GM23338 (cell line): Measurements from ENCODE around the gene ZNF783. TPM values are rescaled to one million over a fixed set of nuclear protein-coding genes. Genes with fewer than 3 reads are reported as not detected.

Source experiments
- ATAC-seq: fragments of 200-7000 bp; cut with Tn5 transposase; 3 replicates; pipeline ENCODE4 v1.9.1; 2020
- DNase-seq: peaks from one replicate; pipeline ENCODE4 v3.0.0-alpha.2; 2015; ENCODE audit warnings: low spot score
- H2AFZ ChIP-seq: fragments of 200-600 bp; sonication (generic); 2 replicates; pipeline ENCODE4 v1.8.0; 2016; ENCODE audit warnings: antibody characterized with exemption, mild to moderate bottlenecking, moderate library complexity
- H3F3A ChIP-seq: fragments of 200-600 bp; sonication (generic); replicated peaks from 2 replicates; pipeline ENCODE4 v1.8.0; 2017; ENCODE audit warnings: antibody characterized with exemption, mixed run types, low read depth
- H3K27ac ChIP-seq: fragments of 200-600 bp; sonication (generic); 2 replicates; pipeline ENCODE4 v1.6.1; 2016; ENCODE audit warnings: low read depth
- H3K27me3 ChIP-seq: fragments of 200-600 bp; sonication (generic); 2 replicates; pipeline ENCODE4 v1.8.0; 2016; ENCODE audit warnings: mild to moderate bottlenecking, mixed run types, moderate library complexity; ENCODE audit not compliant: insufficient read depth
- H3K36me3 ChIP-seq: fragments of 200-600 bp; sonication (generic); 2 replicates; pipeline ENCODE4 v1.8.0; 2016; ENCODE audit warnings: mild to moderate bottlenecking; ENCODE audit not compliant: insufficient read depth
- H3K4me1 ChIP-seq: fragments of 200-600 bp; sonication (generic); 2 replicates; pipeline ENCODE4 v1.8.0; 2016; ENCODE audit warnings: mild to moderate bottlenecking, moderate library complexity; ENCODE audit not compliant: insufficient read depth
- H3K4me2 ChIP-seq: fragments of 200-600 bp; sonication (generic); 2 replicates; pipeline ENCODE4 v1.7.1; 2017; ENCODE audit warnings: mixed run types
- H3K4me3 ChIP-seq: fragments of 200-600 bp; sonication (generic); 2 replicates; pipeline ENCODE4 v1.6.1; 2016; ENCODE audit warnings: mixed run types
- H3K79me2 ChIP-seq: fragments of 200-600 bp; sonication (generic); replicated peaks from 2 replicates; pipeline ENCODE4 v1.8.0; 2017; ENCODE audit warnings: mild to moderate bottlenecking; ENCODE audit not compliant: insufficient read depth
- H3K9me2 ChIP-seq: fragments of 200-600 bp; sonication (generic); 2 replicates; pipeline ENCODE4 v1.8.0; 2017; ENCODE audit not compliant: insufficient read depth
- H4K20me1 ChIP-seq: fragments of 200-600 bp; sonication (generic); replicated peaks from 2 replicates; pipeline ENCODE4 v1.8.0; 2017; ENCODE audit warnings: mild to moderate bottlenecking; ENCODE audit not compliant: insufficient read depth
- H3K27ac Mint-ChIP-seq: 2 replicates; pipeline ENCODE4 v1.8.0; 2020; ENCODE audit warnings: inconsistent platforms, mild to moderate bottlenecking, moderate library complexity, mixed read lengths
- H3K27me3 Mint-ChIP-seq: 3 replicates; pipeline ENCODE4 v1.8.0; 2022; ENCODE audit warnings: low read depth, mild to moderate bottlenecking, moderate library complexity, mixed read lengths, inconsistent platforms; ENCODE audit not compliant: insufficient read depth, poor library complexity
- H3K36me3 Mint-ChIP-seq: 3 replicates; pipeline ENCODE4 v1.8.0; 2021; ENCODE audit warnings: low read depth, mild to moderate bottlenecking, inconsistent platforms, moderate library complexity, mixed read lengths
- H3K4me1 Mint-ChIP-seq: 3 replicates; pipeline ENCODE4 v1.8.0; 2020; ENCODE audit warnings: mild to moderate bottlenecking, inconsistent platforms, mixed read lengths
- H3K4me3 Mint-ChIP-seq: 3 replicates; pipeline ENCODE4 v1.8.0; 2021; ENCODE audit warnings: moderate library complexity, mild to moderate bottlenecking, inconsistent platforms, mixed read lengths
- H3K9me3 Mint-ChIP-seq: 3 replicates; pipeline ENCODE4 v1.8.0; 2020; ENCODE audit warnings: moderate library complexity, mild to moderate bottlenecking, inconsistent platforms, mixed read lengths
- CREB1 ChIP-seq: fragments of 250-450 bp; sonication (Bioruptor Pico); IDR thresholded peaks from 2 replicates; pipeline ENCODE4 v1.5.0; 2020; ENCODE audit warnings: low read depth, mild to moderate bottlenecking, moderate library complexity
- ETS1 ChIP-seq: IDR thresholded peaks from 2 replicates; pipeline ENCODE4 v1.6.1; 2016; ENCODE audit warnings: antibody characterized with exemption
- EZH2 ChIP-seq: fragments of 200-600 bp; sonication (generic); IDR thresholded peaks from one replicate; pipeline ENCODE4 v1.8.0; 2017; ENCODE audit warnings: antibody characterized with exemption, mild to moderate bottlenecking, low read depth; ENCODE audit not compliant: unreplicated experiment
- EZH2phosphoT487 ChIP-seq: fragments of 200-600 bp; sonication (generic); IDR thresholded peaks from one replicate; pipeline ENCODE4 v1.8.1; 2018; ENCODE audit warnings: antibody characterized with exemption; ENCODE audit not compliant: unreplicated experiment
- JUNB ChIP-seq: IDR thresholded peaks from one replicate; pipeline ENCODE4 v1.6.1; 2016; ENCODE audit warnings: antibody characterized with exemption; ENCODE audit not compliant: unreplicated experiment
- NANOG ChIP-seq: IDR thresholded peaks from 2 replicates; pipeline ENCODE4 v1.6.1; 2016; ENCODE audit warnings: antibody characterized with exemption, borderline replicate concordance
- POLR2AphosphoS5 ChIP-seq: IDR thresholded peaks from 2 replicates; pipeline ENCODE4 v1.6.1; 2016; ENCODE audit warnings: antibody characterized with exemption, low read depth
- STAT1 ChIP-seq: IDR thresholded peaks from one replicate; pipeline ENCODE4 v1.6.1; 2016; ENCODE audit warnings: antibody characterized with exemption; ENCODE audit not compliant: unreplicated experiment
- ZNF114 ChIP-seq: fragments of 250-450 bp; sonication (Bioruptor Pico); IDR thresholded peaks from 2 replicates; pipeline ENCODE4 v1.5.0; 2020; ENCODE audit warnings: mild to moderate bottlenecking, moderate library complexity
- ZNF331 ChIP-seq: fragments of 250-450 bp; sonication (Bioruptor Pico); IDR thresholded peaks from 2 replicates; pipeline ENCODE4 v1.5.0; 2020; ENCODE audit warnings: low read depth, mild to moderate bottlenecking, moderate library complexity
- ZNF462 ChIP-seq: fragments of 250-450 bp; sonication (Bioruptor Pico); IDR thresholded peaks from 2 replicates; pipeline ENCODE4 v1.5.0; 2020; ENCODE audit warnings: mild to moderate bottlenecking, moderate library complexity
- polyA plus RNA-seq: library from polyadenylated mRNA; unstranded; fragments of >200 nt; fragmentation: Nextera tagmentation; extraction: Ambion mirVana; gene quantifications from 2 replicates; pipeline ENCODE4 v1.2.1, GENCODE V29; 2016
- total RNA-seq: library from RNA; depleted of rRNA; stranded (reverse); fragments of >200 nt; shearing (Covaris generic); gene quantifications from 2 replicates; pipeline ENCODE4 v1.2.3, GENCODE V29; 2014

The ZNF783 gene
- total and polyA plus RNA-seq, 2 experiments from 2014 or later = 2.1 to 9.0 TPM

GRCh38 chr7:149225106-149225505 is 36.9 kb upstream of the ZNF783 start:
- H3K4me2 ChIP-seq = no peak overlapping the region
- no peaks in the 10 kb centered on the region for H3K36me3 ChIP-seq
- no peak overlapping the region for H3K27ac Mint-ChIP-seq

DNA sequence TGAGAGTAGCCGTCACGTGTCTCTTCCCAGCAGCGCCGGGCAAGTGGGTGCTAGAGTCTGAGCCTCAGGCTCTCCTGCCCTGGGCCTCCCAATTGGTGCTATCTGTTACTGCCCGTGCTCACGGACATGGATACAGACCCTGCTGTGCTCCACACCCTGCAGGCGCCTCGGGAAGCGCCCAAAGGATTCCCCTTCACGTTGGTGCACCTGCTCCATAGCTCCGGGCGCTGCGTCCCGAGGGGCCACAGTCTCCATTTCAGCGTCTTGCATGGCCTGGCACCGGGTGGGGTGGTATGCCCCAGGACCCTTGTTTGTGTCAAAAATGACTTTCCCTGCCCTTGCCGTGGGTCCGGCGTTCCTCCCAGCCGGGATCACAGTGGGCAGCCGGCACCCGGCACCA is 36.3 kb upstream of the ZNF783 start:
- H4K20me1 ChIP-seq = no peaks in the 10 kb centered on the region; the same call in 1 of the 2 replicates
- no peak overlapping the region for H3K4me3 Mint-ChIP-seq
- no peaks in the 10 kb centered on the region for H3K9me3 Mint-ChIP-seq
- no peaks in the 10 kb centered on the region for H3K36me3 ChIP-seq
- no peaks in the 10 kb centered on the region for H3K4me1 ChIP-seq
- H3K27ac Mint-ChIP-seq = no peak overlapping the region
- no peak overlapping the region for H2AFZ ChIP-seq
- H3K27me3 Mint-ChIP-seq = peaks cover 16% of the 10 kb centered on the region
- H3K36me3 Mint-ChIP-seq = peaks cover 28% of the 10 kb centered on the region
- H3K9me2 ChIP-seq = no peaks in the 10 kb centered on the region
- no peak overlapping the region for H3K4me2 ChIP-seq
- no peak for ATAC-seq
- peaks cover 3% of the 10 kb centered on the region; the same call in 1 of the 3 replicates for H3K4me1 Mint-ChIP-seq
- H3K27ac ChIP-seq = no peak overlapping the region
- H3K27me3 ChIP-seq = no peaks in the 10 kb centered on the region
- no peaks in the 10 kb centered on the region for H3K79me2 ChIP-seq
- peaks cover 5% of the 10 kb centered on the region; the same call in 1 of the 2 replicates for H3F3A ChIP-seq
- DNase-seq = no peak
- no peak overlapping the region for H3K4me3 ChIP-seq
- TF ChIP-seq JUNB (no peak), NANOG (no peak), EZH2phosphoT487 (no peak), CREB1 (CRISPR knock-in tag) (no peak), POLR2AphosphoS5 (no peak), EZH2 (no peak), ZNF114 (no peak), ETS1 (no peak), STAT1 (no peak), ZNF462 (CRISPR knock-in tag) (no peak)

More at GRCh38 chr7:149225106-149225505, 36.9 kb upstream of the ZNF783 start:
- H3K4me1 Mint-ChIP-seq = peaks cover 3% of the 10 kb centered on the region; the same call in 1 of the 3 replicates
- no peak overlapping the region for H3K4me3 ChIP-seq
- no peaks in the 10 kb centered on the region for H3K79me2 ChIP-seq
- ATAC-seq (no peak), DNase-seq (no peak)
- H3K4me3 Mint-ChIP-seq = no peak overlapping the region
- H3K27me3 ChIP-seq = no peaks in the 10 kb centered on the region
- H3K27me3 Mint-ChIP-seq = peaks cover 16% of the 10 kb centered on the region
- no peaks in the 10 kb centered on the region for H3K9me2 ChIP-seq
- peaks cover 28% of the 10 kb centered on the region for H3K36me3 Mint-ChIP-seq
- H3K27ac ChIP-seq = no peak overlapping the region
- H3F3A ChIP-seq = peaks cover 5% of the 10 kb centered on the region; the same call in 1 of the 2 replicates
- no peak for TF ChIP-seq NANOG
- no peak for TF ChIP-seq ZNF114
- TF ChIP-seq CREB1 (CRISPR knock-in tag) = no peak
- TF ChIP-seq EZH2 = no peak
- no peak for TF ChIP-seq ETS1
- TF ChIP-seq POLR2AphosphoS5 = no peak
- no peak for TF ChIP-seq ZNF331 (CRISPR knock-in tag)
- no peak for TF ChIP-seq STAT1
- no peaks in the 10 kb centered on the region for H3K4me1 ChIP-seq
- no peak overlapping the region for H2AFZ ChIP-seq
- H3K9me3 Mint-ChIP-seq = no peaks in the 10 kb centered on the region
- no peaks in the 10 kb centered on the region; the same call in 1 of the 2 replicates for H4K20me1 ChIP-seq
